KOPT-K1 (cell line): Measurements from ENCODE around the gene ACTN3.
"Not testable (repeated sequence)": the region's sequence is repeated elsewhere in the genome, so short reads cannot be mapped to it uniquely, and the experiment has no call there.

Experiments
- H3K27ac ChIP-seq: fragments of 200-600 bp; sonication (generic); 2 replicates; pipeline ENCODE4 v1.5.1; 2016; ENCODE audit warnings: antibody characterized with exemption, mild to moderate bottlenecking, low read depth, low read length; ENCODE audit not compliant: poor library complexity, severe bottlenecking
- H3K36me3 ChIP-seq: fragments of 200-600 bp; sonication (generic); 2 replicates; pipeline ENCODE4 v1.5.1; 2017; ENCODE audit warnings: antibody characterized with exemption, mild to moderate bottlenecking, low read length, moderate library complexity; ENCODE audit not compliant: insufficient read depth
- H3K9me3 ChIP-seq: fragments of 200-600 bp; sonication (generic); 2 replicates; pipeline ENCODE4 v1.5.1; 2017; ENCODE audit warnings: antibody characterized with exemption, low read length, mild to moderate bottlenecking; ENCODE audit not compliant: insufficient read depth, poor library complexity, severe bottlenecking

ACTN3 gene

DNA sequence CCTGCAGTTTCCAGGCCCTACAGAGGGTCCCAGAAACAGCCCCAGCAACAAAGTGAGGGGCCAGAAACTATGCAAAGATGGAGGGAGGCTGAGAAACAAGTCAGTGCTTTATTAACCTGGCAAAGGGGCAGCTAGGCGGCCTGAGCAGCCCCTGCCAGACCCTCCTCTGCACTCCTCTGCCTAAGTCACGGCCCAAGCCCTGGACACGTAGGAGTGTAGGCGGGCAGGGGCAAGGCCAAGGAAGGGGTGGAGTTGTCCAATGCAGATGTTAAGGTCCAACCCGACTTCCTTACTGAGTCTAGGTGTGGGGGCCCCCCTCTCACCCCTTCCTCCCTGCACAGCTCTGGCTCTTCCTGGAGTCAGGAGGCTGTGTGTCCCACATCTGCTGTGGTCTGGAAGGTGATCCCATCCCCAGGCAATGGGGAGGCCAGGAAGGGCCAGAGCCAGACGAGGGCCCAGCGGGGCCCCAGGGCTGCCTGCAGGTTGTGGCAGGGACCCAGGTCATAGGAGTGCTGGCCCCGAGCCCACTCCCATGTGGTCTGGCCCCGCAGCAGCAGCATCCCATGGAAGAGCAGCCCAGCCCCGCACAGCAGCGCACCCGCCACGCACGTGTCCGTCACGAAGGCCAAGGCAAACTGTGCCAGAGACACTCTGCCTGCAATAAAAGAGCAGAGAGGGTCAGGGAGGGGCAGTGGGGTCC lies 7.4 kb upstream of the ACTN3 start:
- no peak overlapping the region for H3K27ac ChIP-seq
- peaks cover 55% of the 10 kb centered on the region for H3K36me3 ChIP-seq
- no peaks in the 10 kb centered on the region for H3K9me3 ChIP-seq

DNA sequence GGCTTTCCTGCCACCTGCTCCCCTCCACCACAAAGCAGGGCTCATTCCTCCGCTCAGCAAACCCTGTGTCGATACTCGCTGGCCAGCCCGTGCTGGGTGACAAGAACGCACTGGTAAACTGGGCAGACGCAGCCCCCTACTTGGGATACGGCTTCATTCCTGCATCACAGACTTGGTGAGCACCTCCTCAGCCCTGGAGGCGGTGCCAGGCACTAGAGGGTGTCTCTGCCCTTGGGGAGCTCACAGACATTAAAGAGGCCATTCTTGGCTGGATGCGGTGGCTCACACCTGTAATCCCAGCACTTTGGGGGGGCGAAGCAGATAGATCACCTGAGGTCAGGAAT lies 6.9 kb upstream of the ACTN3 start:
- no peaks in the 10 kb centered on the region for H3K9me3 ChIP-seq
- H3K27ac ChIP-seq = no peak overlapping the region
- peaks cover 55% of the 10 kb centered on the region for H3K36me3 ChIP-seq

DNA sequence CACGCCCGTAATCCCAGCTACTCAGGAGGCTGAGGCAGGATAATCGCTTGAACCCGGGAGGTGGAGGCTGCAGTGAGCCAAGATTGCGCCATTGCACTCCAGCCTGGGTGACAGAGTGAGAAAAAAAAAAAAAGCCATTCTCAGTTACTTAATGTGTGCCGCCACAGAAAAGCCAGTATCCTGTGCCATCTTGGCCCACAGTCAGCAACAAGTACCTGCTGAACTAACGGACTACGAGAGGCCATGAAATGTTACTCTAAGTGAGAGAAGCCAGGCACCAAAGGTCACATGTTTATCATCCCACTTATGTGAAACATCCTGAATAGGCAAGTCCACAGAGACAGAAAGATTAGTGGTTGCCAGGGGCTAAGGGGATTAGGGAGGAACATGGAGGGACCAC lies 6.1 kb upstream of the ACTN3 start:
- H3K27ac ChIP-seq, H3K9me3 ChIP-seq: not testable (repeated sequence)
- peaks cover 55% of the 10 kb centered on the region for H3K36me3 ChIP-seq

DNA sequence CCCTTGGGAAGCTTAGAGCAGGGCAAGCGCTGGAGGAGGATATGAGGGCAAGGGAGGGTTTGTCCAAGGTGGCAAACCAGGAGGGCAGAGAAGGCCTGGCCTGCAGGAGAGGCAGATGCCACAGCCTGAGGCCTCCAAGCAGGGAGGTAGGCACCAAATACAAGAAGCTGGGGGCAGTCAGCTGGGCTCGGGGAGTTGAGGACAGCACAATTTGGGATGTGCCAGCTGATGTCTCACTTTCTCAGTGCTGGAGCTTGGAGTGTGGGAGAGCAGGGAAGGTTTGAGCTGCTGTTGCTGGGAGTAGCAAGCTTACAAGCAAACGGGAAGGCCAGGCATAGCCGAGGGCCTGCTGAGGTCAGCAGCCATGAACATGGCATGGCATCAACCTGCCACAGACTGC lies 4.8 kb upstream of the ACTN3 start:
- H3K9me3 ChIP-seq = no peaks in the 10 kb centered on the region
- peaks cover 47% of the 10 kb centered on the region for H3K36me3 ChIP-seq
- H3K27ac ChIP-seq = no peak overlapping the region

DNA sequence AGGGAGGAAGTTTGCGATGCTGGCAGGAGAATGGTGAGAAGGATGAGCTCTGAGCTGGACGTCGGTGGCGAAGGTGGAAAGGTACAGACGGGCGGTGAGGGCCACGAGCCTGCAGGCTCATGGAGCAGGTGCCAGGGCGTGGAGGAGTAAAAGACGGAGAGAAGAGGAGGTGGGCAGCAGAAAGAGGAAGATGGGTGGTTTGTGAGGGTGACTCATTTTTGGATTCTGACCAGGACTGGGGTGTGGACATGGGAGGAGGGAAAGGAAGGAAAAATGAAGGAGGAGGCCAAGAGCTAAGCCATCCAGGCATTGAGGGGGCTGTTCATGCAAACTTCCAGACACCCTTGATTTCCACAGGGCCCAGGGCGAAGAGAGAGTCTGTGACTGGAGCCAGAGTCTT lies 4.3 kb upstream of the ACTN3 start:
- H3K27ac ChIP-seq = no peak overlapping the region
- no peaks in the 10 kb centered on the region for H3K9me3 ChIP-seq
- H3K36me3 ChIP-seq = peaks cover 42% of the 10 kb centered on the region

DNA sequence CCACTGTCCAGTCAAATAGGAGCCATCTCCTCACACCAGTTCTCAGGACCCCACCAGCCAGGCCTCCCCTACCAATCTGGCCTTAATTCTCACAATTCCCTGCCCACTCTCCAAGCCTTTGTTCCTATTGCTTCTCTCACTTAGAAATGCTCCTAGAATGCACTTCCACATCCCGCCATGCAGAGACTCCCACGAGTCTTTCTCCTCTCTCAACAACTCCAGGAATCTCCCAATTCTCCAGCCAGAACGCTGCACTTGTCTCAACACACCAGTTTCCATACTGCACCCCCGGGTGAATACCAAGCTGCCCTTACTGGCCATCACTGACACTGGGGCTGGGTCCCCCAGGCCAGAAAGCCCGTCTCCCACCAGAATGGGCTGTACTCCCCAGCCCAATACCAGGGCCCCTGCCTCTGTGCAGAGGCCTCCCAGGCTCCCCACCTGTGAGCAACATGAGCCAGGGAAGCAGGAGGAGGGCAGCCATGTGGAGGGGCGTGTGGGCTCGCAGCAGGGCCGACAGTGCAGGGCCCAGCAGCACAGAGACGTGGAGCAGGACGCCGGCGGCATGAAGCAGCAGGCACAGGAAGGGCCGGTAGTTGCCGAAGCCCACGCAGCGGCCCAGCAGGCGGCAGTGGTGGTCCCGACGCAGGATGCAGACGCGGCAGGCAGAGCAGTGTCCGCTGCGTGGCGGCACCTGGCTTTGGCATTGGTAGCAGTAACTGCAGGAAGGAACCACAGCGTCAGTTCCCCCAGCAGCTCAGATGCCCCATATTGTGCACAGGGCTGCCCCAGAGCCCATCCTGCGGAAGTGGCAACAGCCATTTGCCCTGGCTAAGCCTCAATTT lies 3.2 kb upstream of the ACTN3 start:
- peak overlapping the region; percentile 75 for H3K27ac ChIP-seq
- no peaks in the 10 kb centered on the region for H3K9me3 ChIP-seq
- peaks cover 40% of the 10 kb centered on the region for H3K36me3 ChIP-seq

DNA sequence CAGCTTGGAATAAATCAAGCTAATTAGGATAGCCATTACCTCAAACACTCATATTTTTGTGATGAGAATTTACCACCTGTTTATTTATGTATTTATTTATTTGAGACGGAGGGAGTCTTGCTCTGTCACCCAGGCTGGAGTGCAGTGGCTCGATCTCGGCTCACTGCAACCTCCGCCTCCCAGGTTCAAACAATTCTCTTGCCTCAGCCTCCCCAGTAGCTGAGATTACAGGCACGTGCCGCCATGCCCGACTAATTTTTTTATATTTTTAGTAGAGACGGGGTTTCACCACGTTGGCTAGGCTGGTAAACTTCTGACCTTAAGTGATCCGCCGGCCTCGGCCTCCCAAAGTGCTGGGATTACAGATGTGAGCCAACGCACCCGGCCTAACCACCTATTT lies 1.8 kb upstream of the ACTN3 start:
- not testable (repeated sequence) for H3K9me3 ChIP-seq
- H3K27ac ChIP-seq = peak overlapping the region; percentile 75
- H3K36me3 ChIP-seq = peaks cover 26% of the 10 kb centered on the region; the same call in 1 of the 2 replicates

DNA sequence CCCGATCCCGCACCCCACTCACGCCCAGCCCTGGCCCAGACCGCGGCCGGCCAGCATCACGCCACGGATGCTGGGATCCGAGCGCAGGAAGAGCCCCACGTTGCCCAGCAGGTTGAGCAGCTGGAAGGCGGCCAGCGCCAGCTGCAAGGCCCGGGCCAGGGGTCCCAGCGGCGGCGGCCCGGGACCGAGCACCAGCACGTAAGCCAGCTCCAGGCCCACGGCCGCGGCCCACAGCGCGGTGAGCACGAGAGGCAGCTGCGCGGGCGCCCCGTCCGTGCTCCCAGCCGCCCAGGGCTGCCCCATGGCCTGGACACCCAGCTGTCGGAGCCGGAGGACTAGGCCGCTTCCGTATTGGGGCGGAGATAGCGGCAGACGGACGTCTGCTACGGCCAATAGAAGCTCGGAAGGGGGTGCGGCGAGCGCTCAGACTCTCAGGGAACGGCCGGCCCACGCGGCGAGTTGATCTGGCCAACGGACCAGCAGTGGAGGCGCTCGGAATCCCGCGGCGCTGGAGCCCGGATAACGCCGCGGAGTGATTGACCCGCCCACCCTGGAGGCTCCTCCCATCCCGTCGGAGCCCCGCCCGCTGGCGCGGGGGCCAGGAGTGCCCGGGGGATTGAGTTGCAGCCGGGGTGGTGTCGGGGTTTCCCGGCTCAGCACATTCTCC lies 869 bp upstream of the ACTN3 start, which contains the start of gene ZDHHC24:
Gene ZDHHC24 (minus strand): TSS at position 348 of the 667 bp plus-strand sequence. CDS start 45 bp downstream, at position 303.
- Histone ChIP-seq H3K9me3 (no peaks in the 10 kb centered on the region), H3K27ac (peak within 1 kb of the TSS; percentile 75), H3K36me3 (peaks cover 21% of the 10 kb centered on the region; the same call in 1 of the 2 replicates)

DNA sequence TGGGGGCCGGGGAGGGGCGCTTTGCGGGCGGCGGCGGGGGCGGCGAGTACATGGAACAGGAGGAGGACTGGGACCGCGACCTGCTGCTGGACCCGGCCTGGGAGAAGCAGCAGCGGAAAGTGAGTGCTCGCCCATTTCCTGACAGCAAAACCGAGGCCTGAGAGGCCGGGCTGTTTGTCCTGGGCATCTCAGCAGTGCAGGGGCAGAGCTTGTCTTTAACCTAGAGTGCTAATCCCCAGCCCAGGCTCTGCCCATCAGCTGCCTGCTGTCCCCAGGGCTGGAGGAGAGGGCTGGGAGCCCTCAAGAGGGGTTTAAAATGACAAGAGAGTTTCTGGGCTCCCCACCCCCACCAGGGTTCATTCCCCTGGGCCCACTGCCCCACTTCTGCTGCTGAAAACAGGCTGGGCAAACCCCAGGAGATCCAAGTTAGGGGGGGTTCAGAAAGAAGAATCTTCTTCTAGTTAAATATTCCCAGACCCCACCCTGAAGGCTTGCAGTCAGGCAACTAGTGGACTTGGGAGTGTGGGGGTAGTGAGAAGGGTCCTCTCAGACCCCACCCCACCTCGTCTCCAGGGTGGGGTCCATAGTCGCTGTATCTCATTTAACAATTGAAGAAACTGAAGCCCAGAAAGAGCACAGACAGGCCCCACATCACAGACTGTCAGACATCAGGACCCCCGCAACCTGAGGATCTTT lies 411 bp downstream of the ACTN3 start:
- Histone ChIP-seq H3K36me3 (peaks cover 11% of the 10 kb centered on the region; the same call in 1 of the 2 replicates), H3K27ac (no peak overlapping the region), H3K9me3 (no peaks in the 10 kb centered on the region)

DNA sequence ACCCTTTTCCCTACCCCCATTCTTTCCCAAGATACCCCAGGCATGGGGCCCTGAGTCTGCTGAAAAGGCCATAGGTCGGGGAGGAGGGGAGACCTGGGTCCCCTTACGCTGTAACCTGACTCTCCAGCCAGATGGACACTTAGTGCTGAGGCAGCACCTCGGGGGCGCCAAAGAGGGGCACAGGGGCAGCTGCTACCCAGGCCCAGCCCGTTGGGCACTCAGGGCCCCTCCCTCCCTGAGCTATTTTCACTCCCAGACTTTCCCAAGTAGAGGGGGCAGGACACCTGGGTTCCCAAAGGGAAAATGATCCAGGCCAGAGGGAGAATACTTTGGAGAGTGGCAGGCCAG lies 933 bp downstream of the ACTN3 start:
- Histone ChIP-seq H3K36me3 (0 out of 2 replicates have a peak, but pooled peaks cover 6% of the 10 kb centered on the region), H3K9me3 (no peaks in the 10 kb centered on the region), H3K27ac (no peak overlapping the region)

DNA sequence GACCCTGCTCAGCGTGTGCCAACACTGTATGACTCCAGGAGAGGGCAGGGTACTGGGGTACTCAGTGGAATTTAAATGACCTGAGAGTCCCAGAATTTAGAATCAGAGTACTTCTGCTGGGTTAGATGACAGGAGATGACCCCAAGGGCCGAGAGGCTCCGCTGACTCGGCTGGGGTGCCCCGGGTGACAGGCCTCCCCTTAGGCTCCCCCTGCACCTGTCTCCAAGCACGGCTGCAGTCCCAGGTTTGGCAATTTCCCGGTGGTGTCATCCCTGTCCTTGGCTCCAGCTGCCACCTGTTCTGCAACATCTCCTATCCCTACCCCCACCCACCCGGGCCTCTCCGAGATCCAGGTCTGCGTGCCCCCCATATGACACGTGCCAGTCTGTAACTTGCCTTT lies 1.3 kb downstream of the ACTN3 start:
- H3K36me3 ChIP-seq = 0 out of 2 replicates have a peak, but pooled peaks cover 2% of the 10 kb centered on the region
- H3K27ac ChIP-seq = no peak overlapping the region
- H3K9me3 ChIP-seq = no peaks in the 10 kb centered on the region

DNA sequence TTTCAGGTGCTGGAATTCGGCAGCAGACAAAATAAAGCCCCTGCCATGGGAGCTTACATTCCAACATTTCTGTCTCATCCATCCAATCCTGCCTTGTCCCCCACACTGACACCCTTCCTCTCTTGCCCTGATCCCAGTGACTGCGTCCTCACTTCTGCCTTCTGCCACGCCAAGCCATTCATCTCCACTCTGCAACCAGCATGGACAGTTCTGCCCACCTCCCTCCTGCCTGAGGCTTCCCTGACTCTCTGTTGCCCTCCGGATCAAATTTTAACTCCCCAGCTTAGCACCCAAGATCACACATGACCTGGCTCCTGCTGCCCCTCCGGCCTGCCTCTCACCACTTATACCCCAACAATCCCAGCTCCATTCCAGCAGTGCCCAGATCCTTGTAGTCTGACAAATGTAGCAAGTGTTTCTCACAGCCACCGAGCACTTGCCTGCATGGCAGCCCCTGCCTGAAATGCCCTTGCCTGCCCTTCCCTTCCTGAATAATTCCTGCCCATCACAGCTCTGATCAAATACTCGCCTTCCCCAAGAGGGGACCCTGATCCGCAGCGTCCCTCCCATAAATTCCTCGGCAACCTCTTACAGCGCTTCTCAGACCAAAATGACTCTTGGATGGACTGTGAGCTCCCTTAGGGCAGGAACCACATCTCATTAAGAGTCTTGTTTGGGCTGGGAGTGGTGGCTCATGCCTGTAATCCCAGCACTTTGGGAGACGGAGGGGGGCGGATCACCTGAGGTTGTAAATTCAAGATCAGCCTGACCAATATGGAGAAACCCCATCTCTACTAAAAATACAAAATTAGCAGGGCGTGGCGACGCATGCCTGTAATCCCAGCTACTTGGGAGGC lies 2.3 kb downstream of the ACTN3 start:
- no peaks in the 10 kb centered on the region for H3K9me3 ChIP-seq
- no peaks in the 10 kb centered on the region for H3K36me3 ChIP-seq
- H3K27ac ChIP-seq = no peak overlapping the region

DNA sequence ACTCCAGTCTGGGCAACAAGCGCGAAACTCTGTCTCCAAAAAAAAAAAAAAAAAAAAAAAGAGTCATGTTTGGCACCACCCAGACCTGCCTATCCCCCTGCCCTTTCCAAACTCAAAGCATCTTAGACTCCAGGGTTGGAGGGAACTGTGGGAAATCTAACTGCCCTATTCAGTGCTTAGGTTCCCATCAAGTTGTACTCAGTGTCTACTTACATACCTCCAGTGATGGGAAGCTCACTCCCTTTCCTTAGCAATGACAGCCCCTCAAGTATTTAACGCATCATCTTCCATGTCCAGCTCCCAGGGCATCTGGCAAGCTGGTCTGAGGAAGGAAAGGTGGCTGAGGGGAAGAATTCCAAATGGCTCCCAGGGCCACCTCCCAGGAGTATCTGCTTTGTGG lies 3.0 kb downstream of the ACTN3 start:
- H3K27ac ChIP-seq = no peak overlapping the region

DNA sequence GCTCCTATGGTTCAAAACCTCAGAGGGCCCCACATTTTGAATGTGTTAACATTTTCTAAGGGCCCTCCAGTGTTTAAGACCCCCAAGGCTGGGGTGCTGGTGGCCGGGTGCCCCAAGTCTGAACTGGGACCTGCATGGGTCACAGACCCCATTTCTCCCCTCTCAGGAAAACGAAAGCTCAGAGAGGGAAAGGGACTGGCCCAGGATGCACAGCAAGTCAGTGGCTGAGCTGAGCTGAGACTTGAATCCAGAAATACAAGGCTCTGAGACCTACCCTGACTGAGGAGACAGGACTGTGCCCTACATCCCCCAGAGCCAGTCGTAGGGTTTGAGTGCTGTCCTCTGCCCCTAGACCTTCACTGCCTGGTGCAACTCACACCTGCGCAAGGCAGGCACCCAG lies 4.2 kb downstream of the ACTN3 start:
- Histone ChIP-seq H3K27ac (no peak overlapping the region), H3K9me3 (no peaks in the 10 kb centered on the region), H3K36me3 (no peaks in the 10 kb centered on the region)

More for the DNA sequence above, 3.0 kb downstream of the ACTN3 start:
- Histone ChIP-seq H3K9me3 (no peaks in the 10 kb centered on the region), H3K36me3 (no peaks in the 10 kb centered on the region)
